ENCODE data around the gene TMPRSS11E.

TMPRSS11E gene

GRCh38 chr4:68430337-68430736, 16.9 kb upstream of the TMPRSS11E start:
- Mint-ChIP-seq H3K36me3 (ENCODE audit: insufficient read depth) (no peaks in the 10 kb centered on the region), H3K27ac (no peak overlapping the region), H3K9me3 (no peaks in the 10 kb centered on the region), H3K27me3 (no peaks in the 10 kb centered on the region), H3K4me1 (ENCODE audit: low read depth in 2 of 2) (peaks cover 0 to 2% of the 10 kb centered on the region in 2 donors), H3K4me3 (no peak overlapping the region)
- ATAC-seq (replicated peaks) (no peak), DNase-seq (no peak)

GRCh38 chr4:68432320-68432719, 14.9 kb upstream of the TMPRSS11E start:
- Mint-ChIP-seq H3K4me3 (no peak overlapping the region), H3K27me3 (no peaks in the 10 kb centered on the region), H3K4me1 (ENCODE audit: low read depth in 2 of 2) (peaks cover 7 to 8% of the 10 kb centered on the region in 2 donors), H3K27ac (no peak overlapping the region), H3K9me3 (no peaks in the 10 kb centered on the region), H3K36me3 (ENCODE audit: insufficient read depth) (no peaks in the 10 kb centered on the region)
- no peak for DNase-seq
- no peak for ATAC-seq (replicated peaks)

GRCh38 chr4:68433582-68433981, 13.7 kb upstream of the TMPRSS11E start:
- no peaks in the 10 kb centered on the region for H3K27me3 Mint-ChIP-seq
- peaks cover 8% of the 10 kb centered on the region in 2 donors for H3K4me1 Mint-ChIP-seq (ENCODE audit: low read depth in 2 of 2)
- H3K36me3 Mint-ChIP-seq (ENCODE audit: insufficient read depth) = no peaks in the 10 kb centered on the region
- DNase-seq = no peak
- no peaks in the 10 kb centered on the region for H3K9me3 Mint-ChIP-seq
- no peak for ATAC-seq (replicated peaks)
- H3K4me3 Mint-ChIP-seq = no peak overlapping the region
- no peak overlapping the region for H3K27ac Mint-ChIP-seq

- ATAC-seq (replicated peaks) (no peak), DNase-seq (no peak)
- Mint-ChIP-seq H3K27me3 (no peaks in the 10 kb centered on the region), H3K27ac (no peak overlapping the region), H3K36me3 (ENCODE audit: insufficient read depth) (no peaks in the 10 kb centered on the region), H3K4me3 (no peak overlapping the region), H3K4me1 (ENCODE audit: low read depth in 2 of 2) (peaks cover 8 to 10% of the 10 kb centered on the region in 2 donors), H3K9me3 (no peaks in the 10 kb centered on the region)
Measured at GRCh38 chr4:68434277-68434676, 13.0 kb upstream of the TMPRSS11E start.

- Mint-ChIP-seq H3K27ac (no peak overlapping the region), H3K4me1 (ENCODE audit: low read depth in 2 of 2) (peaks cover 8 to 14% of the 10 kb centered on the region in 2 donors), H3K9me3 (no peaks in the 10 kb centered on the region), H3K36me3 (ENCODE audit: insufficient read depth) (no peaks in the 10 kb centered on the region), H3K27me3 (no peaks in the 10 kb centered on the region), H3K4me3 (no peak overlapping the region)
- ATAC-seq (replicated peaks) (no peak), DNase-seq (no peak)
Measured at GRCh38 chr4:68434836-68435235, 12.4 kb upstream of the TMPRSS11E start.

GRCh38 chr4:68445111-68445510, 2.2 kb upstream of the TMPRSS11E start:
- H3K9me3 Mint-ChIP-seq = no peaks in the 10 kb centered on the region

GRCh38 chr4:68451246-68452211, 4.3 kb downstream of the TMPRSS11E start:
- Mint-ChIP-seq H3K27ac (no peak overlapping the region), H3K36me3 (ENCODE audit: insufficient read depth) (no peaks in the 10 kb centered on the region), H3K27me3 (peaks cover 0 to 5% of the 10 kb centered on the region in 2 donors), H3K4me1 (ENCODE audit: low read depth in 2 of 2) (peaks cover 0 to 4% of the 10 kb centered on the region in 2 donors), H3K9me3 (no peaks in the 10 kb centered on the region), H3K4me3 (no peak overlapping the region)
- ATAC-seq (replicated peaks) (peak; percentile 27), DNase-seq (no peak)

More at GRCh38 chr4:68445111-68445510, 2.2 kb upstream of the TMPRSS11E start:
- no peaks in the 10 kb centered on the region for H3K36me3 Mint-ChIP-seq (ENCODE audit: insufficient read depth)
- ATAC-seq (replicated peaks) (no peak), DNase-seq (no peak)
- peaks cover 5 to 7% of the 10 kb centered on the region in 2 donors for H3K4me1 Mint-ChIP-seq (ENCODE audit: low read depth in 2 of 2)
- peaks cover 0 to 5% of the 10 kb centered on the region in 2 donors for H3K27me3 Mint-ChIP-seq
- H3K27ac Mint-ChIP-seq = no peak overlapping the region
- H3K4me3 Mint-ChIP-seq = no peak overlapping the region

- Mint-ChIP-seq H3K9me3 (no peaks in the 10 kb centered on the region), H3K27ac (no peak overlapping the region), H3K4me3 (no peak overlapping the region), H3K27me3 (peaks cover 0 to 17% of the 10 kb centered on the region in 2 donors), H3K36me3 (ENCODE audit: insufficient read depth) (no peaks in the 10 kb centered on the region), H3K4me1 (ENCODE audit: low read depth in 2 of 2) (no peaks in the 10 kb centered on the region)
- ATAC-seq (replicated peaks) = no peak
- no peak for DNase-seq
Measured at GRCh38 chr4:68460085-68460484, 12.8 kb downstream of the TMPRSS11E start.

- ATAC-seq (replicated peaks) (no peak), DNase-seq (no peak)
- H3K27me3 Mint-ChIP-seq = peaks cover 0 to 16% of the 10 kb centered on the region in 2 donors
- no peak overlapping the region for H3K27ac Mint-ChIP-seq
- no peak overlapping the region for H3K4me3 Mint-ChIP-seq
- no peaks in the 10 kb centered on the region for H3K36me3 Mint-ChIP-seq (ENCODE audit: insufficient read depth)
- no peaks in the 10 kb centered on the region for H3K9me3 Mint-ChIP-seq
- no peaks in the 10 kb centered on the region for H3K4me1 Mint-ChIP-seq (ENCODE audit: low read depth in 2 of 2)
Measured at GRCh38 chr4:68461790-68462189, 14.5 kb downstream of the TMPRSS11E start.

- ATAC-seq (replicated peaks) = no peak
- Mint-ChIP-seq H3K27ac (no peak overlapping the region), H3K4me1 (ENCODE audit: low read depth in 2 of 2) (no peaks in the 10 kb centered on the region), H3K27me3 (peaks cover 0 to 11% of the 10 kb centered on the region in 2 donors), H3K36me3 (ENCODE audit: insufficient read depth) (no peaks in the 10 kb centered on the region), H3K4me3 (no peak overlapping the region), H3K9me3 (no peaks in the 10 kb centered on the region)
- DNase-seq = no peak
Measured at GRCh38 chr4:68462691-68463090, 15.4 kb downstream of the TMPRSS11E start.

GRCh38 chr4:68463796-68464195, 16.5 kb downstream of the TMPRSS11E start:
- H3K27me3 Mint-ChIP-seq = peaks cover 0 to 11% of the 10 kb centered on the region in 2 donors
- no peak overlapping the region for H3K4me3 Mint-ChIP-seq
- ATAC-seq (replicated peaks) (no peak), DNase-seq (no peak)
- H3K4me1 Mint-ChIP-seq (ENCODE audit: low read depth in 2 of 2) = no peaks in the 10 kb centered on the region
- H3K9me3 Mint-ChIP-seq = no peaks in the 10 kb centered on the region
- H3K27ac Mint-ChIP-seq = no peak overlapping the region
- no peaks in the 10 kb centered on the region for H3K36me3 Mint-ChIP-seq (ENCODE audit: insufficient read depth)

- ATAC-seq (replicated peaks) (no peak), DNase-seq (no peak)
- H3K27ac Mint-ChIP-seq = no peak overlapping the region
- H3K27me3 Mint-ChIP-seq = peaks cover 0 to 3% of the 10 kb centered on the region in 2 donors
- no peaks in the 10 kb centered on the region for H3K9me3 Mint-ChIP-seq
- H3K4me3 Mint-ChIP-seq = no peak overlapping the region
- no peaks in the 10 kb centered on the region for H3K36me3 Mint-ChIP-seq (ENCODE audit: insufficient read depth)
- H3K4me1 Mint-ChIP-seq (ENCODE audit: low read depth in 2 of 2) = peaks cover 0 to 3% of the 10 kb centered on the region in 2 donors
Measured at GRCh38 chr4:68465058-68465457, 17.8 kb downstream of the TMPRSS11E start.

GRCh38 chr4:68466185-68466584, 18.9 kb downstream of the TMPRSS11E start:
- Mint-ChIP-seq H3K9me3 (no peaks in the 10 kb centered on the region), H3K4me3 (no peak overlapping the region), H3K27me3 (no peaks in the 10 kb centered on the region), H3K36me3 (ENCODE audit: insufficient read depth) (no peaks in the 10 kb centered on the region), H3K4me1 (ENCODE audit: low read depth in 2 of 2) (peaks cover 0 to 3% of the 10 kb centered on the region in 2 donors), H3K27ac (no peak overlapping the region)
- no peak for ATAC-seq (replicated peaks)
- no peak for DNase-seq

- Mint-ChIP-seq H3K36me3 (ENCODE audit: insufficient read depth) (no peaks in the 10 kb centered on the region), H3K9me3 (no peaks in the 10 kb centered on the region), H3K27me3 (no peaks in the 10 kb centered on the region), H3K4me1 (ENCODE audit: low read depth in 2 of 2) (peaks cover 0 to 3% of the 10 kb centered on the region in 2 donors), H3K27ac (no peak overlapping the region), H3K4me3 (no peak overlapping the region)
- DNase-seq (no peak), ATAC-seq (replicated peaks) (no peak)
Measured at GRCh38 chr4:68466751-68467150, 19.5 kb downstream of the TMPRSS11E start.
